Fibroblast of pulmonary artery (primary cell): ENCODE measurements around the gene KSR1.

ENCODE experiments used
- DNase-seq: peaks from one replicate; pipeline ENCODE4 v3.0.0-alpha.2; 2010; ENCODE audit warnings: low read depth
- H3K4me3 ChIP-seq: replicated peaks from 2 replicates; pipeline ENCODE4 v1.5.1; 2011; ENCODE audit warnings: low read depth, mild to moderate bottlenecking, control low read depth, low read length, moderate library complexity
- CTCF ChIP-seq: IDR thresholded peaks from 2 replicates; pipeline ENCODE4 v1.5.1; 2011; ENCODE audit warnings: mild to moderate bottlenecking, control low read depth, low read length, inconsistent platforms; ENCODE audit errors: missing control alignments

Gene KSR1

GRCh38 chr17:27518545-27519521 is 62.6 kb downstream of the KSR1 start:
- H3K4me3 ChIP-seq = no peak overlapping the region
- TF ChIP-seq CTCF = no peak
- DNase-seq = no peak

- TF ChIP-seq CTCF = no peak
- no peak overlapping the region for H3K4me3 ChIP-seq
- no peak for DNase-seq
Measured at GRCh38 chr17:27519550-27519949, 63.3 kb downstream of the KSR1 start.

GRCh38 chr17:27520491-27521185 is 64.4 kb downstream of the KSR1 start:
- no peak overlapping the region for H3K4me3 ChIP-seq
- TF ChIP-seq CTCF = no peak

GRCh38 chr17:27521281-27522027 is 65.2 kb downstream of the KSR1 start:
- no peak for DNase-seq
- no peak overlapping the region for H3K4me3 ChIP-seq
- no peak for TF ChIP-seq CTCF

More at GRCh38 chr17:27520491-27521185, 64.4 kb downstream of the KSR1 start:
- no peak for DNase-seq

- DNase-seq = no peak
- no peak overlapping the region for H3K4me3 ChIP-seq
- TF ChIP-seq CTCF = no peak
Measured at GRCh38 chr17:27522028-27522635, 65.9 kb downstream of the KSR1 start.

- TF ChIP-seq CTCF = no peak
- no peak for DNase-seq
Measured at GRCh38 chr17:27523712-27524111, 67.5 kb downstream of the KSR1 start.

More at GRCh38 chr17:27523712-27524111, 67.5 kb downstream of the KSR1 start:
- H3K4me3 ChIP-seq = no peak overlapping the region
